ENCODE measurements around the gene FBXO27.
"Not testable (repeated sequence)": the region's sequence is repeated elsewhere in the genome, so short reads cannot be mapped to it uniquely, and the experiment has no call there.

Gene FBXO27

GRCh38 chr19:39037194-39037593 lies 4.8 kb upstream of the FBXO27 start:
- no peak for DNase-seq

GRCh38 chr19:39036581-39036980 lies 4.2 kb upstream of the FBXO27 start:
- DNase-seq: no peak

- DNase-seq: peak; percentile 97 to 99
These were observed 834 bp downstream of the FBXO27 start for GRCh38 chr19:39031368-39032062.

GRCh38 chr19:39030854-39031367 lies 1.4 kb downstream of the FBXO27 start:
- DNase-seq: no peak

- DNase-seq: no peak
These were observed 7.3 kb downstream of the FBXO27 start for GRCh38 chr19:39024875-39025641.

GRCh38 chr19:39021063-39021462 lies 11.3 kb downstream of the FBXO27 start:
- no peak for DNase-seq

GRCh38 chr19:39017646-39018045 lies 14.7 kb downstream of the FBXO27 start:
- no peak for DNase-seq

GRCh38 chr19:39017026-39017425 lies 15.3 kb downstream of the FBXO27 start:
- no peak for DNase-seq

GRCh38 chr19:39014037-39014436 lies 18.3 kb downstream of the FBXO27 start:
- no peak for DNase-seq

GRCh38 chr19:39009001-39009400 lies 23.3 kb downstream of the FBXO27 start:
- no peak for DNase-seq

- no peak for DNase-seq
These were observed 24.2 kb downstream of the FBXO27 start for GRCh38 chr19:39008137-39008536.

GRCh38 chr19:39007096-39007495 lies 25.3 kb downstream of the FBXO27 start:
- DNase-seq: no peak

- DNase-seq: no peak
These were observed 27.9 kb downstream of the FBXO27 start for GRCh38 chr19:39004403-39004802.

- no peak for DNase-seq
These were observed 28.6 kb downstream of the FBXO27 start for GRCh38 chr19:39003796-39004195.

- DNase-seq: no peak
These were observed 29.2 kb downstream of the FBXO27 start for GRCh38 chr19:39003188-39003587.

GRCh38 chr19:39001041-39001440 lies 31.3 kb downstream of the FBXO27 start:
- no peak for DNase-seq

GRCh38 chr19:38997576-38997975 lies 34.8 kb downstream of the FBXO27 start:
- not testable (repeated sequence) for DNase-seq

- DNase-seq: no peak
These were observed 39.1 kb downstream of the FBXO27 start for GRCh38 chr19:38993271-38993670.

- no peak for DNase-seq
These were observed 41.2 kb downstream of the FBXO27 start for GRCh38 chr19:38990949-38991697.

- not testable (repeated sequence) for DNase-seq
These were observed 42.7 kb downstream of the FBXO27 start for GRCh38 chr19:38989614-38990013.

GRCh38 chr19:38989066-38989605 lies 43.2 kb downstream of the FBXO27 start:
- peak in 1 of 2 experiments; percentile 37 for DNase-seq

- not testable (repeated sequence) for DNase-seq
These were observed 43.7 kb downstream of the FBXO27 start for GRCh38 chr19:38988627-38989026.

- not testable (repeated sequence) for DNase-seq
These were observed 44.6 kb downstream of the FBXO27 start for GRCh38 chr19:38987745-38988144.
